Measurements from ENCODE around the gene SMYD4. TPM values are rescaled to one million over a fixed set of nuclear protein-coding genes. Genes with fewer than 3 reads are reported as not detected.

Gene SMYD4
- total and polyA plus RNA-seq, 2 donors (not counting 1 experiment from before 2014, with no cell fraction given), result 11.9 to 37.5 TPM

- H3K27ac ChIP-seq (ENCODE audit: low read length in 2 of 2), result no peak overlapping the region
- H3K36me3 ChIP-seq (replicated peaks in 1 of 2; ENCODE audit: control extremely low read depth in 1 of 2, control insufficient read depth in 1 of 2, extremely low read depth in 1 of 2, insufficient read depth in 2 of 2, low read length in 1 of 2), result peaks cover 10 to 78% of the 10 kb centered on the region in 2 experiments
- 93% methylated on average over 16 of the region's 17 CpGs for WGBS (ENCODE audit: insufficient coverage)
- H3K9me3 Mint-ChIP-seq (ENCODE audit: insufficient read depth), result no peaks in the 10 kb centered on the region
- intact Hi-C loops (cut with micrococcal nuclease), result no loop called here
- no peak overlapping the region for H2AFZ ChIP-seq (ENCODE audit: insufficient read depth, low read depth, low read length, poor library complexity, severe bottlenecking)
- no peaks in the 10 kb centered on the region for H4K20me1 ChIP-seq (ENCODE audit: control insufficient read depth, insufficient read depth, low read length, poor library complexity, severe bottlenecking)
- peaks cover 4% of the 10 kb centered on the region for H3K79me2 ChIP-seq (ENCODE audit: control insufficient read depth, insufficient read depth, low read length)
- no peaks in the 10 kb centered on the region for H3K4me1 ChIP-seq (ENCODE audit: control insufficient read depth in 2 of 2, insufficient read depth in 2 of 2, low read length in 2 of 2)
- H3K9me3 ChIP-seq (ENCODE audit: control extremely low read depth in 1 of 3, control insufficient read depth in 2 of 3, insufficient read depth in 1 of 3, low read length in 2 of 3), result no peaks in the 10 kb centered on the region
- TF ChIP-seq CTCF (IDR thresholded peaks at IDR 0.05) (no peak), EZH2 (IDR thresholded peaks at IDR 0.05; ENCODE audit: borderline replicate concordance, insufficient read depth, low read depth, low read length, poor library complexity, severe bottlenecking) (no peak)
- ATAC-seq (ENCODE audit: low read depth) (no peak), DNase-seq (no peak)
- no peak overlapping the region for H3K4me3 ChIP-seq (ENCODE audit: control extremely low read depth in 1 of 5, extremely low read depth in 1 of 5, insufficient read depth in 1 of 5, low read depth in 2 of 5, low read length in 4 of 5)
- ChIA-PET CTCF (interaction anchor here (1.4 kb wide), 1 partner anchor 13 kb away, joined by 6 read pairs; no protein-coding TSS in a partner anchor), POLR2A (interaction anchor here (0.5 kb wide), 1 partner anchor 23 kb away, joined by 4 read pairs; no protein-coding TSS in a partner anchor)
- no peaks in the 10 kb centered on the region for H3K4me1 Mint-ChIP-seq
- H3K9ac ChIP-seq (ENCODE audit: low read length), result no peak overlapping the region
- no peak overlapping the region for H3K4me2 ChIP-seq (replicated peaks; ENCODE audit: low read depth, low read length, poor library complexity, severe bottlenecking)
- H3K27me3 ChIP-seq (replicated peaks in 1 of 4; ENCODE audit: control extremely low read depth in 1 of 4, control insufficient read depth in 3 of 4, insufficient read depth in 4 of 4, low read length in 3 of 4), result no peaks in the 10 kb centered on the region
- H3K27me3 Mint-ChIP-seq, result no peaks in the 10 kb centered on the region
- H3K27ac Mint-ChIP-seq, result no peak overlapping the region
- no peak overlapping the region for H3K4me3 Mint-ChIP-seq
Measured at GRCh38 chr17:1878419-1879121, 48.9 kb upstream of the SMYD4 start.

GRCh38 chr17:1875597-1875996 is 45.9 kb upstream of the SMYD4 start:
- ChIA-PET CTCF (interaction anchor here (0.9 kb wide), 1 partner anchor 154 kb away, joined by 3 read pairs; no protein-coding TSS in a partner anchor), POLR2A (no interaction called here)
- H3K36me3 ChIP-seq (replicated peaks in 1 of 2; ENCODE audit: control extremely low read depth in 1 of 2, control insufficient read depth in 1 of 2, extremely low read depth in 1 of 2, insufficient read depth in 2 of 2, low read length in 1 of 2), result peaks cover 7 to 67% of the 10 kb centered on the region in 2 experiments
- WGBS (ENCODE audit: insufficient coverage), result no CpG with 5 or more reads among the region's 4 CpGs
- H3K9me3 ChIP-seq (ENCODE audit: control extremely low read depth in 1 of 3, control insufficient read depth in 2 of 3, insufficient read depth in 1 of 3, low read length in 2 of 3), result no peaks in the 10 kb centered on the region
- H3K4me3 ChIP-seq (ENCODE audit: control extremely low read depth in 1 of 5, extremely low read depth in 1 of 5, insufficient read depth in 1 of 5, low read depth in 2 of 5, low read length in 4 of 5), result no peak overlapping the region
- H3K27me3 ChIP-seq (replicated peaks in 1 of 4; ENCODE audit: control extremely low read depth in 1 of 4, control insufficient read depth in 3 of 4, insufficient read depth in 4 of 4, low read length in 3 of 4), result no peaks in the 10 kb centered on the region
- H3K27ac ChIP-seq (ENCODE audit: low read length in 2 of 2), result no peak overlapping the region
- no peak for TF ChIP-seq CTCF (IDR thresholded peaks at IDR 0.05)
- no peak for TF ChIP-seq EZH2 (IDR thresholded peaks at IDR 0.05; ENCODE audit: borderline replicate concordance, insufficient read depth, low read depth, low read length, poor library complexity, severe bottlenecking)
- H3K4me1 ChIP-seq (ENCODE audit: control insufficient read depth in 2 of 2, insufficient read depth in 2 of 2, low read length in 2 of 2), result no peaks in the 10 kb centered on the region
- Mint-ChIP-seq H3K4me1 (no peaks in the 10 kb centered on the region), H3K4me3 (no peak overlapping the region), H3K27ac (no peak overlapping the region), H3K9me3 (ENCODE audit: insufficient read depth) (no peaks in the 10 kb centered on the region), H3K27me3 (no peaks in the 10 kb centered on the region)
- no peak for DNase-seq
- H3K79me2 ChIP-seq (ENCODE audit: control insufficient read depth, insufficient read depth, low read length), result peaks cover 4% of the 10 kb centered on the region
- no peaks in the 10 kb centered on the region for H4K20me1 ChIP-seq (ENCODE audit: control insufficient read depth, insufficient read depth, low read length, poor library complexity, severe bottlenecking)
- no peak overlapping the region for H3K4me2 ChIP-seq (replicated peaks; ENCODE audit: low read depth, low read length, poor library complexity, severe bottlenecking)
- intact Hi-C loops (cut with micrococcal nuclease), result no loop called here
- H3K9ac ChIP-seq (ENCODE audit: low read length), result no peak overlapping the region
- ATAC-seq (ENCODE audit: low read depth), result no peak
- H2AFZ ChIP-seq (ENCODE audit: insufficient read depth, low read depth, low read length, poor library complexity, severe bottlenecking), result no peak overlapping the region

All from B cell (primary cell).